BE2C (cell line): ENCODE measurements around the gene HARBI1.

Source experiments
- DNase-seq: peaks from one replicate; pipeline ENCODE4 v3.0.0-alpha.2; 2020
- H3K27me3 ChIP-seq: fragments of 250-450 bp; sonication (Bioruptor Pico); 2 replicates; pipeline ENCODE4 v1.5.1; 2020; ENCODE audit warnings: mild to moderate bottlenecking
- H3K36me3 ChIP-seq: fragments of 250-450 bp; sonication (Bioruptor Pico); 2 replicates; pipeline ENCODE4 v1.5.1; 2020; ENCODE audit warnings: mild to moderate bottlenecking
- H3K4me1 ChIP-seq: fragments of 250-450 bp; sonication (Bioruptor Pico); 2 replicates; pipeline ENCODE4 v1.5.1; 2020
- H3K4me3 ChIP-seq: 2 replicates; pipeline ENCODE4 v1.5.1; 2011; ENCODE audit warnings: low read depth, low read length
- H3K9me3 ChIP-seq: fragments of 250-450 bp; sonication (Bioruptor Pico); 2 replicates; pipeline ENCODE4 v1.5.1; 2020
- TF ChIP-seq, protein P1 (sequence below): IDR thresholded peaks from 2 replicates; pipeline ENCODE4 v1.5.1; 2012; ENCODE audit warnings: mild to moderate bottlenecking, low read depth, low read length

HARBI1 gene

DNA sequence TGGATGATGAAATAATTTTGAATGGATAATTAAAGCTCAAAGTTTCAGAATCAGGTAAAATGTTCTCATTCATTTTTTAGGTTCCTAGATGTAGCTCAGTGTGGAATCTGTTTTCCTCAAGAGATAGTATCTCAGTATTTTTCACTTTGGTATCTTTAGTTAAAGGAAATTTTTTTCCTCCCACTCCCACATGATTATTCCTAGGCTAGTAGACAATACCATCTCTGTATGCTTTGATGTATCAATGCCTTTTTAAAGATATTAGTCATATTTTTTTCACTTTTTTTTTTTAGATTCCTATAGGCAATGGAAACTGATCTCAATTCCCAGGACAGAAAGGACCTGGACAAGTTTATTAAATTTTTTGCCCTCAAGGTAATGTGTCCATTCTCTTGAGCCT, 27.0 kb upstream of the HARBI1 start:
- no peaks in the 10 kb centered on the region for H3K4me1 ChIP-seq
- H3K4me3 ChIP-seq: no peak overlapping the region
- no peak for DNase-seq
- no peaks in the 10 kb centered on the region; the same call in 1 of the 2 replicates for H3K36me3 ChIP-seq
- H3K9me3 ChIP-seq: no peaks in the 10 kb centered on the region
- TF ChIP-seq, protein P1, sequence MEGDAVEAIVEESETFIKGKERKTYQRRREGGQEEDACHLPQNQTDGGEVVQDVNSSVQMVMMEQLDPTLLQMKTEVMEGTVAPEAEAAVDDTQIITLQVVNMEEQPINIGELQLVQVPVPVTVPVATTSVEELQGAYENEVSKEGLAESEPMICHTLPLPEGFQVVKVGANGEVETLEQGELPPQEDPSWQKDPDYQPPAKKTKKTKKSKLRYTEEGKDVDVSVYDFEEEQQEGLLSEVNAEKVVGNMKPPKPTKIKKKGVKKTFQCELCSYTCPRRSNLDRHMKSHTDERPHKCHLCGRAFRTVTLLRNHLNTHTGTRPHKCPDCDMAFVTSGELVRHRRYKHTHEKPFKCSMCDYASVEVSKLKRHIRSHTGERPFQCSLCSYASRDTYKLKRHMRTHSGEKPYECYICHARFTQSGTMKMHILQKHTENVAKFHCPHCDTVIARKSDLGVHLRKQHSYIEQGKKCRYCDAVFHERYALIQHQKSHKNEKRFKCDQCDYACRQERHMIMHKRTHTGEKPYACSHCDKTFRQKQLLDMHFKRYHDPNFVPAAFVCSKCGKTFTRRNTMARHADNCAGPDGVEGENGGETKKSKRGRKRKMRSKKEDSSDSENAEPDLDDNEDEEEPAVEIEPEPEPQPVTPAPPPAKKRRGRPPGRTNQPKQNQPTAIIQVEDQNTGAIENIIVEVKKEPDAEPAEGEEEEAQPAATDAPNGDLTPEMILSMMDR: no peak
- H3K27me3 ChIP-seq: no peaks in the 10 kb centered on the region

DNA sequence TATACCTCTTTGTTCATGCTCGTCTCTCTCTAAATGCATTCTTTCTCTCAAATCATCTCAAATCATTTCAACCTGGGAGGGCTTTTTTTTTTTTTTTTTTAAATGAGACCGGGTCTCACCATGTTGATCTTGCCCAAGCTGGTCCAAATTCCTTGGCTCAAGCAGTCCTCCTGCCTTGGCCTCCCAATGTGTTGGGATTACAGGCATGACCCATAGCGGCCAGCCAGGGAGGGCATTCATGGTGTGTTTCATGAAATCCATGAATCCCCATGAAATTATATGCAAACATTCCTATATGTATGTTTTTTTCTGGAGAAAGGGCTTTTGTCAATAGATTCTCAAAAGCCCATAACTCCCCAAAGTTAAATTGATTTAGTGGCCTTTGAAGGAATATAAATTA, 26.5 kb upstream of the HARBI1 start:
- Histone ChIP-seq H3K4me3 (no peak overlapping the region), H3K9me3 (no peaks in the 10 kb centered on the region), H3K27me3 (no peaks in the 10 kb centered on the region), H3K36me3 (no peaks in the 10 kb centered on the region; the same call in 1 of the 2 replicates), H3K4me1 (no peaks in the 10 kb centered on the region)
- no peak for DNase-seq
- TF ChIP-seq, protein P1: no peak

DNA sequence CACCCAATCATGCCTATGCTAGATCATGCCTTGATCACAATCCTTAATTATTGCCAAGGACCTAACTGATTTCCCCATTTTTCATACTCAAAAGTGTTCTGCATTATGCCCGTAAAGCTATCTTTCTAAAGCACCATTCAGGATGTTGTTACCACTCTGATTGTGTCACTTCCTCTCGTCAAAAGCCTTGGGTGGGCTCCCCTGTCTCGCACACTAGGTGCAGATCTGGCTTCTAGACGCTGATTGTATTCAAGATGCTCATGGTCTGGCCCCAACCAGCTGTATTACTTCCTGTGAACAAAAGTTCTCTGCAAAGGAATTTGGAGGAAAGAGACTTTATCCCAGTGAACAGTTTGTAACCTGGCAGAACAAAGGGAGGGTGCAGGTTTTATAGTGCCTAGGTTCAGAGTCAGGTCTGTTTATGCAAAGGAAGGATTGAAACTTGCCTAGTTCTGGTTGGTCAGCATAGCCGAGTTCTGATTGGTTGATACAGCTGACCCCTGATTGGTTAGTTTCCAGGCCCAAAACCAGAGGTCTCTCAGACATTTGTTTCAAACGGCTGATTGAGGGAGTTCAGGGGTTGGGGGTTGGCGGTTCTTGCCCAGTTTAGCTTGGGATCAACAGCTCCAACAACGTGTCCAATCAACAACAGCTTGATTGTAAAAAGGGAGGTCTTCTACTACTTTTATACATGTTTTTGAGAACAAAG, 25.8 kb upstream of the HARBI1 start:
- Histone ChIP-seq H3K36me3 (no peaks in the 10 kb centered on the region; the same call in 1 of the 2 replicates), H3K4me3 (no peak overlapping the region), H3K4me1 (no peaks in the 10 kb centered on the region), H3K9me3 (no peaks in the 10 kb centered on the region), H3K27me3 (no peaks in the 10 kb centered on the region)
- TF ChIP-seq, protein P1: no peak
- DNase-seq: no peak

DNA sequence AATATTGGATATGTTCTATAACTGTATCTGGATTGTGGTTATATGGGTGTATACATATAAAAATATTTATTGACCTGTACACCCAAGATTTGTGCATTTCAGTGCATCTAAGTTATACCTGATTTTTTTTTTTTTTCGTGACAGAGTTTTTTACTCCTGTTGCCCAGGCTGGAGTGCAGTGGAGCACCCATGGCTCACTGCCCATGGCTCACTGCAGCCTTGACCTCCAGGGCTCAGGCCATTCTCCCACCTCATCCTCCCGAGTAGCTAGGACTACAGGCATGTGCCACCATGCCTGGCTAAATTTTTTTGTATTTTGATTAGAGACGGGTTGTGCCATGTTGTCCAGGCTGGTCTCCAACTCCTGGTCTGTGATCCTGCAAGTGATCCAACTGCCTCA, 24.6 kb upstream of the HARBI1 start:
- Histone ChIP-seq H3K36me3 (no peaks in the 10 kb centered on the region; the same call in 1 of the 2 replicates), H3K4me3 (no peak overlapping the region), H3K4me1 (no peaks in the 10 kb centered on the region), H3K27me3 (no peaks in the 10 kb centered on the region), H3K9me3 (no peaks in the 10 kb centered on the region)
- TF ChIP-seq, protein P1: no peak
- DNase-seq: no peak

DNA sequence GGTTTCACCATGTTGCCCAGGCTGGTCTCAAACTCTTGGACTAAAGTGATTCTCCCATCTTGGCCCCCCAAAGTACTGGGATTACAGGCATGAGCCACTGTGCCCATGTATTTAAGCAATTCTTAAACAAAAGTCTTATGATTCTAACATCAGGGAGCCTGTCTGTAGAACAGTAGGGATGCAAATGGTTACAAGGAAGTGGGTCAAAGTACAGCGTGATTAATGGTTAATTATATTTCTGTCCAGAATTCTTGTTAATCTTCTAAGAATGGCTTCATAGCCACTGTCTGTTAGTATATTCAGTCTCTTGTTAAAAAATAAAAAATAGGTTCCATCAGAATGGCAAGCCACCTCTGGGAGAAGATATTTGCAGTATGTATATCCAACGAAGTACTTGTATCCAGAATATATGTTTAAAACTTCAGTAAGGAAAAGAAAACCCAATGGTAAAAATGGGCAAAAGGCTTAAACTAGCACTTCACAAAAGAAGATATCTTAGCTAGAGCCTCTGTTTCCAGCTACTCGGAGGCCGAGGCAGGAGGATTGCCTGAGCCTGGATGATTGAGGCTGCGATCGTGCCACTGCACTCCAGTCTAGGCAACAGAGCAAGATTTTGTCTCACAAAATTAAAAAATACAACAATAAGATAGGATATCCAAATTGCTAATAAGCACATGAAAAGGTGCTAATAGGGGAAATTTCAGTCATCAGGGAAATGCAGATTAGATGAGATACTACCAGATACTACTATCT, 23.2 kb upstream of the HARBI1 start:
- TF ChIP-seq, protein P1: no peak
- Histone ChIP-seq H3K9me3 (no peaks in the 10 kb centered on the region), H3K4me1 (no peaks in the 10 kb centered on the region), H3K36me3 (no peaks in the 10 kb centered on the region), H3K4me3 (no peak overlapping the region), H3K27me3 (no peaks in the 10 kb centered on the region)
- no peak for DNase-seq
